ENCODE measurements around the gene RAMP1. TPM values are rescaled to one million over a fixed set of nuclear protein-coding genes. Genes with fewer than 3 reads are reported as not detected.

The RAMP1 gene
- total and polyA plus RNA-seq, 2 donors from 2014 or later = 8.8 to 17.3 TPM

- no peaks in the 10 kb centered on the region for H3K9me3 ChIP-seq (ENCODE audit: control insufficient read depth in 2 of 3, insufficient read depth in 1 of 3, low read length in 3 of 3)
- no peak overlapping the region for H3K4me3 ChIP-seq (ENCODE audit: low read length in 3 of 3)
- H3K4me1 ChIP-seq (ENCODE audit: control insufficient read depth in 2 of 3, insufficient read depth in 2 of 3, low read depth in 1 of 3, low read length in 3 of 3) = peaks cover 0 to 6% (median 5%) of the 10 kb centered on the region in 3 donors
- no peak overlapping the region for H3K27ac ChIP-seq (ENCODE audit: low read depth in 2 of 2, low read length in 2 of 2)
- no peak for TF ChIP-seq CTCF (IDR thresholded peaks at IDR 0.05; ENCODE audit: borderline replicate concordance, extremely low read depth, insufficient read depth)
- intact Hi-C loops (cut with DNase I) = no loop called here
- H3K36me3 ChIP-seq (ENCODE audit: control insufficient read depth in 2 of 3, insufficient read depth in 3 of 3, low read length in 3 of 3) = no peaks in the 10 kb centered on the region
- H3K9ac ChIP-seq (ENCODE audit: low read length in 3 of 3) = no peak overlapping the region
- no peak for FAIRE-seq
- DNase-seq = no peak
- H3K27me3 ChIP-seq (ENCODE audit: control insufficient read depth, insufficient read depth, low read length) = no peaks in the 10 kb centered on the region
These were observed 64.7 kb downstream of the RAMP1 start for GRCh38 chr2:237924164-237924534.

GRCh38 chr2:237927135-237927534, 67.7 kb downstream of the RAMP1 start:
- H3K27ac ChIP-seq (ENCODE audit: low read depth in 2 of 2, low read length in 2 of 2) = no peak overlapping the region
- TF ChIP-seq CTCF (IDR thresholded peaks at IDR 0.05; ENCODE audit: borderline replicate concordance, extremely low read depth, insufficient read depth) = no peak
- intact Hi-C loops (cut with DNase I) = no loop called here
- FAIRE-seq = no peak
- H3K27me3 ChIP-seq (ENCODE audit: control insufficient read depth, insufficient read depth, low read length) = no peaks in the 10 kb centered on the region
- no peak overlapping the region for H3K4me3 ChIP-seq (ENCODE audit: low read length in 3 of 3)
- no peak overlapping the region for H3K9ac ChIP-seq (ENCODE audit: low read length in 3 of 3)
- no peaks in the 10 kb centered on the region for H3K36me3 ChIP-seq (ENCODE audit: control insufficient read depth in 2 of 3, insufficient read depth in 3 of 3, low read length in 3 of 3)
- H3K4me1 ChIP-seq (ENCODE audit: control insufficient read depth in 2 of 3, insufficient read depth in 2 of 3, low read depth in 1 of 3, low read length in 3 of 3) = peaks cover 0 to 6% (median 6%) of the 10 kb centered on the region in 3 donors
- H3K9me3 ChIP-seq (ENCODE audit: control insufficient read depth in 2 of 3, insufficient read depth in 1 of 3, low read length in 3 of 3) = peaks cover 0 to 6% (median 0%) of the 10 kb centered on the region in 3 donors
- no peak for DNase-seq

GRCh38 chr2:237927986-237928385, 68.6 kb downstream of the RAMP1 start:
- TF ChIP-seq CTCF (IDR thresholded peaks at IDR 0.05; ENCODE audit: borderline replicate concordance, extremely low read depth, insufficient read depth) = no peak
- Histone ChIP-seq H3K36me3 (ENCODE audit: control insufficient read depth in 2 of 3, insufficient read depth in 3 of 3, low read length in 3 of 3) (no peaks in the 10 kb centered on the region), H3K4me1 (ENCODE audit: control insufficient read depth in 2 of 3, insufficient read depth in 2 of 3, low read depth in 1 of 3, low read length in 3 of 3) (peaks cover 0 to 6% (median 5%) of the 10 kb centered on the region in 3 donors), H3K4me3 (ENCODE audit: low read length in 3 of 3) (no peak overlapping the region), H3K27me3 (ENCODE audit: control insufficient read depth, insufficient read depth, low read length) (no peaks in the 10 kb centered on the region), H3K27ac (ENCODE audit: low read depth in 2 of 2, low read length in 2 of 2) (no peak overlapping the region), H3K9me3 (ENCODE audit: control insufficient read depth in 2 of 3, insufficient read depth in 1 of 3, low read length in 3 of 3) (peaks cover 0 to 6% (median 0%) of the 10 kb centered on the region in 3 donors), H3K9ac (ENCODE audit: low read length in 3 of 3) (no peak overlapping the region)
- DNase-seq (peak in 1 of 5 donors; percentile 17), FAIRE-seq (no peak)
- intact Hi-C loops (cut with DNase I) = no loop called here

GRCh38 chr2:237929979-237930378, 70.6 kb downstream of the RAMP1 start:
- FAIRE-seq = no peak
- H3K27me3 ChIP-seq (ENCODE audit: control insufficient read depth, insufficient read depth, low read length) = no peaks in the 10 kb centered on the region
- H3K9ac ChIP-seq (ENCODE audit: low read length in 3 of 3) = no peak overlapping the region
- H3K9me3 ChIP-seq (ENCODE audit: control insufficient read depth in 2 of 3, insufficient read depth in 1 of 3, low read length in 3 of 3) = peaks cover 0 to 6% (median 0%) of the 10 kb centered on the region in 3 donors
- no peak for DNase-seq
- no peak overlapping the region for H3K4me3 ChIP-seq (ENCODE audit: low read length in 3 of 3)
- no peak overlapping the region for H3K27ac ChIP-seq (ENCODE audit: low read depth in 2 of 2, low read length in 2 of 2)
- intact Hi-C loops (cut with DNase I) = no loop called here
- no peak for TF ChIP-seq CTCF (IDR thresholded peaks at IDR 0.05; ENCODE audit: borderline replicate concordance, extremely low read depth, insufficient read depth)
- H3K36me3 ChIP-seq (ENCODE audit: control insufficient read depth in 2 of 3, insufficient read depth in 3 of 3, low read length in 3 of 3) = no peaks in the 10 kb centered on the region
- peaks cover 0 to 2% (median 0%) of the 10 kb centered on the region in 3 donors for H3K4me1 ChIP-seq (ENCODE audit: control insufficient read depth in 2 of 3, insufficient read depth in 2 of 3, low read depth in 1 of 3, low read length in 3 of 3)

Measured in kidney (tissue), 14 donors.